Measurements from ENCODE around the gene RBPJL. TPM values are rescaled to one million over a fixed set of nuclear protein-coding genes. Genes with fewer than 3 reads are reported as not detected.

RBPJL gene
- total and polyA plus RNA-seq, 5 donors from 2014 or later, result not detected

DNA sequence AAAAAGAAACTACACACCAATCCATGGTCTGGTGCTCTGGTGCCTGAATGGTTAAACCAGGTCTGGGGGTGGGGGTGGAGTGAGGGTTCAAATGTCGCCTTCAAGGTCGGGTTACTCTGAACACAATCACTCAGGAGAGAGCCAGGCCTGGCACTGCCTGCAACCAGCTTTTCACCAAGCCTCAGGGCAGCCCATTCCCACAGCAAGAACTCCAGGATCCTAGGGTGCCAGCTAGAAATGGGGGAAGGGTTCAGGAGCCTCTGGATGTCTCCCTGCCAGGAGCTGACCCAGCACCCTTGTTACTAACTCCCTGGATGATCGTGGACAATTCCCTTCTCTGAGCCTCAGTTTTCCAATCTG, 34.9 kb downstream of the RBPJL start:
- no peak overlapping the region for H3K27ac ChIP-seq (ENCODE audit: insufficient read depth, low read length, poor library complexity, severe bottlenecking)
- H3K36me3 ChIP-seq (ENCODE audit: control insufficient read depth, insufficient read depth, low read length), result no peaks in the 10 kb centered on the region
- H3K27me3 ChIP-seq (ENCODE audit: control insufficient read depth, insufficient read depth, low read length), result no peaks in the 10 kb centered on the region
- Mint-ChIP-seq H3K4me3 (no peak overlapping the region), H3K4me1 (peaks cover 0 to 31% (median 16%) of the 10 kb centered on the region in 4 donors), H3K9me3 (no peaks in the 10 kb centered on the region), H3K27me3 (no peaks in the 10 kb centered on the region), H3K36me3 (no peaks in the 10 kb centered on the region), H3K27ac (no peak overlapping the region)
- H3K4me3 ChIP-seq (ENCODE audit: low read depth, low read length), result no peak overlapping the region
- DNase-seq (no peak), ATAC-seq (ENCODE audit: low read depth in 2 of 2) (no peak)
- H3K4me1 ChIP-seq (ENCODE audit: control insufficient read depth, insufficient read depth, low read length, poor library complexity, severe bottlenecking), result peaks cover 29% of the 10 kb centered on the region
- no peaks in the 10 kb centered on the region for H3K9me3 ChIP-seq (ENCODE audit: control insufficient read depth in 2 of 2, low read length in 2 of 2)

DNA sequence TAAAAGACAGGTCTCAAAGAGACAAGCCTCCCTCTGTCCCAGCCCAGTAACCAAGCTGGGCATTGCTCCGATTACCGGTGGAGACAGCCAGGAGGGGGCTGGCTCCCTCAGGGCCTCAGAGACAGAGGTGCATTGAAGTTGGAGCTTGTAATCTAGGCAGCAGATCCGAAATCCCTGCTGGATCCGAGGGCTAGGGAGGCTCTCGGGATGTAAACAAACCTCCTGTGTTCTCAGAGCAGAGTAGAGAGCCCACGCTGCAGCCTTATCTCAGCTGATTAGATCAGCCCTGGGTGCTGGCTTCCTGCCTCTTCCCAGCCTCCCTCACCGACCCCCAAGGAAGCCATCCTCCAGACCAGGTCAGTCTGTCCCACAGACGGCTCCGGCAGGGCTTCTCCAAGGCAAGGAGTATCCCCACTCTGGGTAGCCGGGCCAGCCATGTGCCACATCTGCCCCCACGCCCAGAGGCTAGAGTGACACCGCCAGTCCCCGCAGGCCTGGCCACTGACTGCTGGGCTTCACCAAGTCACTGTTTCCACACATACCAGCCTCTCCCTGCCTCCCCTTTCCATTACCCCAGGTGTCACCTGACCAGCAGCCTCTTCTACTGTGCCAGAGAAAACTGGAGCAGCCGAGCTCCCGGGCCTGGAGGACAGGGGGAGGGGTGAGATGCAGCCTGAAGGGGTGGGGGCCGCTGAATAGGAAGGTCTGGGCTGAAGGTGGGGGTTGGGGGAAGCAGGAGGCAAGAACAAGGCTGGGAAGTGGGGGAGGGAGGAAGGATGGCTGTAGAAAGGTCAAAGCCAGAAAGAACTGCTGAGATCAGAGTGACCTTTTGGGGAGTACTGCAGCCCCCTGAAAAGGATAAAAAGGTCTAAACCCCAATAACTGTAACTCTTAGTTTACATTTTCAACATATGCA, 35.6 kb downstream of the RBPJL start:
- no peaks in the 10 kb centered on the region for H3K9me3 Mint-ChIP-seq
- H3K27ac Mint-ChIP-seq, result peak overlapping the region in 1 of 3 donors; percentile 48
- H3K27me3 ChIP-seq (ENCODE audit: control insufficient read depth, insufficient read depth, low read length), result no peaks in the 10 kb centered on the region
- H3K4me1 Mint-ChIP-seq, result peaks cover 0 to 37% (median 18%) of the 10 kb centered on the region in 4 donors
- no peaks in the 10 kb centered on the region for H3K36me3 Mint-ChIP-seq
- H3K9me3 ChIP-seq (ENCODE audit: control insufficient read depth in 2 of 2, low read length in 2 of 2), result no peaks in the 10 kb centered on the region
- ATAC-seq (ENCODE audit: low read depth in 2 of 2) (no peak), DNase-seq (no peak)
- H3K4me3 ChIP-seq (ENCODE audit: low read depth, low read length), result no peak overlapping the region
- H3K4me1 ChIP-seq (ENCODE audit: control insufficient read depth, insufficient read depth, low read length, poor library complexity, severe bottlenecking), result peaks cover 36% of the 10 kb centered on the region
- no peak overlapping the region for H3K27ac ChIP-seq (ENCODE audit: insufficient read depth, low read length, poor library complexity, severe bottlenecking)
- H3K27me3 Mint-ChIP-seq, result no peaks in the 10 kb centered on the region
- H3K4me3 Mint-ChIP-seq, result no peak overlapping the region
- H3K36me3 ChIP-seq (ENCODE audit: control insufficient read depth, insufficient read depth, low read length), result no peaks in the 10 kb centered on the region

DNA sequence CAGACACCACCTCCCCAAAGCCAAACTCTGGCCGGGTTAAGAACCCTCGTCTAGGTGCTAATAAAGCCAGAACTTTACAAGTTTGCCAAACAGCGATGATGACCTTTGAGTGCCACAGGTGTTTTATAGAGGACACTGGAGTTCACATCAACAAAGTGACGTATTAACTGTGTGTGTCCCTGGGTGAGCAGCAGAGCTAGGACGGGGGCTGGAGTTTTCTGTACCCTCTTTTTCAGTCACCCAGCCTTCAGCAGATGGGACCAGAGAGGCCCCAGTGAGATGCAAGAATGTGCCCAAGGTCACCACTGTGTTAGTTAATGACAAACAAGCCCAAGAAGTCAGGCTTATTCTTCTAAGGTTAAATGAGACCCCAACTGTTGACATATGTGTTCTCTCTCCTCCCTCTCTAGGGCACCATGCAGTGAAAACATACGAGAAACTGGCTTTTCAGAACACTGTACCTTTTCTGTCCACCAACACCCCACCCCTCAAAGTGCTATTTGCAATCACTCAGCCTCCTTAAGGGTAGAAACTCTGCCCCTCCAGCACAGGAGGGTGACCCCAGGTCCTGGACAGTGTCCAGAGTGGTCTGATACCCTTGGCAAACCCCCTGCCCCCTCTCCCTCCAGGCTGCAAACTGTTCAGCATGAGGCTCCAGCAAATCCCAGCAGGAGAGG, 36.4 kb downstream of the RBPJL start:
- H3K9me3 Mint-ChIP-seq, result no peaks in the 10 kb centered on the region
- H3K4me3 Mint-ChIP-seq, result peak overlapping the region in 2 of 4 donors; percentile 16 to 42
- no peaks in the 10 kb centered on the region for H3K27me3 ChIP-seq (ENCODE audit: control insufficient read depth, insufficient read depth, low read length)
- no peak overlapping the region for H3K4me3 ChIP-seq (ENCODE audit: low read depth, low read length)
- no peaks in the 10 kb centered on the region for H3K9me3 ChIP-seq (ENCODE audit: control insufficient read depth in 2 of 2, low read length in 2 of 2)
- no peaks in the 10 kb centered on the region for H3K27me3 Mint-ChIP-seq
- H3K27ac ChIP-seq (ENCODE audit: insufficient read depth, low read length, poor library complexity, severe bottlenecking), result no peak overlapping the region
- H3K27ac Mint-ChIP-seq, result peak overlapping the region in 2 of 3 donors; percentile 48 to 55
- H3K4me1 Mint-ChIP-seq, result peaks cover 0 to 45% (median 21%) of the 10 kb centered on the region in 4 donors
- H3K36me3 ChIP-seq (ENCODE audit: control insufficient read depth, insufficient read depth, low read length), result no peaks in the 10 kb centered on the region
- no peaks in the 10 kb centered on the region for H3K36me3 Mint-ChIP-seq
- no peak for ATAC-seq (ENCODE audit: low read depth in 2 of 2)
- peaks cover 42% of the 10 kb centered on the region for H3K4me1 ChIP-seq (ENCODE audit: control insufficient read depth, insufficient read depth, low read length, poor library complexity, severe bottlenecking)
- no peak for DNase-seq

DNA sequence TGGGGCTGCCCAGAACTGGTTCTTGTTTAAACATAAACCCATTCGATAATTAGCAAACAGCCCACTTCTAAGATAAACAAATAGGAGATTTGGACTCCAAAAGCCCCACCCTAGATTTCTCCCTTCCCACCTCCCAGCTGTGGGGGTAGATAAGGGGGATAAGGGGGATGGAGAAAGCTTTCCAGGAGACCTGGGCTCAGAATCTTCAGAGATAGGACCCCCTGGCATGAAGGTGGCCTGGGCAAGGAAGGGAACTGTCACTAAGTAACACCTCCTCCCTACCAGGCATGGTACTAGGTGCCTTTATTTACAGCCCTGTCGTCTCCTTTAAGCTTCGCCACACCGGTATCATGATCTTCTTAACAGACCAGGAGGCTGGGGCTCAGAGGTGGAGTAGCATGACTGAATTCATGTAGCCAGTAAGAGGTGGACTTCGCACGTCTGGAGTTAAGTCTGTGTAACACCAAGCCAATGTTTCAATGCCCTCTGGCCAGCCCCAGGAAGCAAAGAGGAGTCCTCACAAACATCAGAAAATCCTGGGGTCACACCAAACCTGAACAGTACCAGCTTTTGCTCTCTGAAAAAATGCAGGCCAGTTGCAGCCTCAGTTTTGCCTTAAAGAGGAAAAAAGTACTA, 37.0 kb downstream of the RBPJL start:
- Histone ChIP-seq H3K36me3 (ENCODE audit: control insufficient read depth, insufficient read depth, low read length) (no peaks in the 10 kb centered on the region), H3K9me3 (ENCODE audit: control insufficient read depth in 2 of 2, low read length in 2 of 2) (no peaks in the 10 kb centered on the region), H3K4me1 (ENCODE audit: control insufficient read depth, insufficient read depth, low read length, poor library complexity, severe bottlenecking) (peaks cover 45% of the 10 kb centered on the region), H3K4me3 (ENCODE audit: low read depth, low read length) (no peak overlapping the region), H3K27ac (ENCODE audit: insufficient read depth, low read length, poor library complexity, severe bottlenecking) (no peak overlapping the region), H3K27me3 (ENCODE audit: control insufficient read depth, insufficient read depth, low read length) (no peaks in the 10 kb centered on the region)
- DNase-seq, result no peak
- H3K36me3 Mint-ChIP-seq, result no peaks in the 10 kb centered on the region
- peak overlapping the region in 2 of 4 donors; percentile 27 to 80 for H3K4me3 Mint-ChIP-seq
- no peaks in the 10 kb centered on the region for H3K9me3 Mint-ChIP-seq
- H3K27me3 Mint-ChIP-seq, result no peaks in the 10 kb centered on the region
- peak overlapping the region in 1 of 3 donors; percentile 71 for H3K27ac Mint-ChIP-seq
- no peak for ATAC-seq (ENCODE audit: low read depth in 2 of 2)
- peaks cover 0 to 47% (median 21%) of the 10 kb centered on the region in 4 donors for H3K4me1 Mint-ChIP-seq

DNA sequence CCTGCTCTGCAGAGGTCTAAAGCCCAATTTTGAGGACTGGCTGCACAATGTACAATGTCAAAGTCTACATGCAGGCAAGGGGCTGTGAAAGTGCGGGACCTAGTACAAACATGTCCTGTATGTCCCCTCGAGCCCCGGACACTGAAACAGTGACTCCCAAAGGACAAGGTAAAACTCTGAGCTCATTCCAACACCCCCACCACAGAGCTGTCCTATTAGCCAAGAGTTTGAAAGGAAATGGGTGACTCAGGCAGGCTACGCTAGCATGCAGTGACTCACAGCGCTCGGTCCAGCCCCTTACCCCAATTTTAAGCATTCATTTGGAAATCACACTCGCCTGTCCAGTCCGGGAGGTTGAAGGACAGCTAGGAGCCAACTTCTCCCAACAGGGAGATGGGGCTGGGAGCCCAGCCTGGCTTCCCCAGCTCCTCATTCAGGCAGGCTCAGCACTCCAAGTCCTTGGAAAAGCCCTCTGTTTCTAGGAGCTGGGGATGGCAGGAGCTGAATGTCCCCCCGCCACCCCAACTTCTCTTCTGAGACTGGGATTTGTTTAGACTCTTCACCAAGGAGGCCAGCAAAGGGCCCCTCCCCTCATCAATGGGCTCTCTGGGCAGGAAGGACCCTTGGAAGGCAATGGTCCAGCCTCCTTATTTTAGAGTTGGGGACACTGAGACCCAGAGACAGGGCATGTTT, 37.7 kb downstream of the RBPJL start:
- peaks cover 0 to 47% (median 21%) of the 10 kb centered on the region in 4 donors for H3K4me1 Mint-ChIP-seq

DNA sequence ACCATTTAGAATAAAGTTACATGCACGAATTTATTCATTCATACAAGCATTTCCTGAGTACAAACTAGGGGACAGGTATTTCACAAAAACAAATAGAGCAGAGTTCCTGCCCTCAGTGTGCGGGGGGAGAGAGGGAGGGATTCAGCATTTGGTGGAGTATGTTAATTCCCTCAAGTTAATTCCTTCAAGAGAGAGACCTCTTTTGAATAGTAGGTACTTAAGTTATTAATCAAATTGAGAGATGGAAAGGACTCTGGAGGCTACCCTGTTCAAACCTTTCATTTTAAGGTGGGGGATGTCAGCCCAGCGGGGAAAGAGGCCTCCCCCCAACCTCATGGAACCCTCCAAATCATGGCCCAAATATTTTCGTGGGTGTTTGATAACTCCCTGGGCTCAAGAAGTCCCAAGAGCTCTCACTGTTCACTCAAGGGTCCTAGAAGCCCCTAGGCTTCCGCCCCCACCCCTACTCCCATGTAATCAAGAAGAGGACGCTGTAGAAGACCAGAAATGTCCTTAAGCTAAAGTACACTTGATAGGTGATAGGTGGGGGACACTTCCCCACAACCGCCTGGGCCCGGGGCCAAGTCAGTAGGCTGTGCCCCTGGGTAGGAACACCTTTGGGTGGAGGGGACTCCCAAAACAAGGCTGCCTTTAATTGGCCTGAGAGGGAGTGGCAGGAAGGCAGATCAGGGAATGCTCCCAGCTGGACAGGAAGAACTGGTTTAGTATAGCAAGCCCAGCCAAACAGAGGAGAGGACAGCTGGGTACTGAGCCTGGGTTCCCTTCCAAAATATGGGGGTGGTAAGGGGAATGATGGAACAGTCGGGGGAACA, 38.7 kb downstream of the RBPJL start:
- H3K27ac Mint-ChIP-seq, result peak overlapping the region in 2 of 3 donors; percentile 49 to 66
- Histone ChIP-seq H3K4me3 (ENCODE audit: low read depth, low read length) (no peak overlapping the region), H3K4me1 (ENCODE audit: control insufficient read depth, insufficient read depth, low read length, poor library complexity, severe bottlenecking) (peaks cover 45% of the 10 kb centered on the region), H3K36me3 (ENCODE audit: control insufficient read depth, insufficient read depth, low read length) (no peaks in the 10 kb centered on the region), H3K27me3 (ENCODE audit: control insufficient read depth, insufficient read depth, low read length) (no peaks in the 10 kb centered on the region), H3K9me3 (ENCODE audit: control insufficient read depth in 2 of 2, low read length in 2 of 2) (no peaks in the 10 kb centered on the region), H3K27ac (ENCODE audit: insufficient read depth, low read length, poor library complexity, severe bottlenecking) (no peak overlapping the region)
- DNase-seq (no peak), ATAC-seq (ENCODE audit: low read depth in 2 of 2) (no peak)
- H3K27me3 Mint-ChIP-seq, result no peaks in the 10 kb centered on the region
- H3K9me3 Mint-ChIP-seq, result no peaks in the 10 kb centered on the region
- H3K36me3 Mint-ChIP-seq, result no peaks in the 10 kb centered on the region
- H3K4me3 Mint-ChIP-seq, result peak overlapping the region; percentile 1 to 63 (median 16)
- H3K4me1 Mint-ChIP-seq, result peaks cover 0 to 47% (median 23%) of the 10 kb centered on the region in 4 donors

More for the DNA sequence above, 37.7 kb downstream of the RBPJL start:
- no peaks in the 10 kb centered on the region for H3K36me3 ChIP-seq (ENCODE audit: control insufficient read depth, insufficient read depth, low read length)
- Mint-ChIP-seq H3K27me3 (no peaks in the 10 kb centered on the region), H3K27ac (peak overlapping the region in 1 of 3 donors; percentile 71), H3K4me3 (peak overlapping the region in 2 of 4 donors; percentile 27 to 80), H3K36me3 (no peaks in the 10 kb centered on the region), H3K9me3 (no peaks in the 10 kb centered on the region)
- DNase-seq (no peak), ATAC-seq (ENCODE audit: low read depth in 2 of 2) (no peak)
- peaks cover 45% of the 10 kb centered on the region for H3K4me1 ChIP-seq (ENCODE audit: control insufficient read depth, insufficient read depth, low read length, poor library complexity, severe bottlenecking)
- H3K27me3 ChIP-seq (ENCODE audit: control insufficient read depth, insufficient read depth, low read length), result no peaks in the 10 kb centered on the region
- no peak overlapping the region for H3K27ac ChIP-seq (ENCODE audit: insufficient read depth, low read length, poor library complexity, severe bottlenecking)
- H3K4me3 ChIP-seq (ENCODE audit: low read depth, low read length), result no peak overlapping the region
- no peaks in the 10 kb centered on the region for H3K9me3 ChIP-seq (ENCODE audit: control insufficient read depth in 2 of 2, low read length in 2 of 2)
